Measurements from ENCODE around the gene MANBA.

GRCh38 chr4:102764901-102765300 is 4.1 kb upstream of the MANBA start:
- TF ChIP-seq CTCF (conservative IDR thresholded peaks at IDR 0.05): no peak
- TF ChIP-seq ZFX (IDR thresholded peaks at IDR 0.05): no peak
